GM21576 (cell line): Measurements from ENCODE around the gene SYNPO2L.
"Not testable (repeated sequence)": the region's sequence is repeated elsewhere in the genome, so short reads cannot be mapped to it uniquely, and the experiment has no call there.

Experiments used
- ATAC-seq: cut with Tn5 transposase; IDR thresholded peaks from one replicate; pipeline ENCODE4 v1.9.1; 2021; ENCODE audit warnings: mild to moderate bottlenecking, moderate library complexity; ENCODE audit not compliant: unreplicated experiment

Gene SYNPO2L

DNA sequence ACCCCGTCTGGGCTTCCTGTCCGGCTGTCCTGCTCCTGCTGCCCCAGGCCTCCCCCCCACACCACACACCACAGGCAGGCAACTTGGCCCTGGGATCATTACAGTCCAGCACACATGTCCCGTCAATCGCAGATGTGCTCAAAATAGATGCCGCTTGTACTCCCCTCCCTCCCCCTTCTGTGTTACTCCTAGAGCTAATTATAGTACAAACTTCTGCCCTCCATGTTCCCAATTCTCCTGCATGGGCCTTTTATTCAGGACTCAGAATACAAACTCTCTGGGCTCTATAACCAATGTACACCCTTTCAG is at the start of gene SYNPO2L:
SYNPO2L (minus strand) TSS at position 40 of the 309 bp plus-strand sequence. CDS start 107 bp downstream, outside the sequence.
- ATAC-seq = no peak

DNA sequence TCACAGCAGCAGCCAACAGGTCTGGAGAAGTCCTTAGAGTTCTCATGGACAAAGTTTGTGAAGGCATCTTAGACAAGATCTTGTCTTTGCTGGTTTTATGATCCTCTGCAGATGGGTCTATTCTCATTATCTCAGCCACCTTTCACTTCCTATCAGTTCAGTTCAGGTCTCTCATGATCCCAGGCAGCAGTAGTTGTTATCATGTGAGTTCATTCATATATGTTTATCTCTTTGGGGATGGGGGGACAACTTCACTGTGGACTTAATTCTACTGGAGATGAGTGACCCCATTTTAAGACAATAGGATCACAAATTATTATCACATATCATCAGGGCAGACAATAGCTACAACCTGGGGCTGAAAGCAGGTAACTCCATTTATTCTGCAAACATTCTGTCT is 48.1 kb upstream of the SYNPO2L start:
- ATAC-seq = not testable (repeated sequence)

GRCh38 chr10:73698819-73699218 is 43.0 kb upstream of the SYNPO2L start:
- ATAC-seq = not testable (repeated sequence)

DNA sequence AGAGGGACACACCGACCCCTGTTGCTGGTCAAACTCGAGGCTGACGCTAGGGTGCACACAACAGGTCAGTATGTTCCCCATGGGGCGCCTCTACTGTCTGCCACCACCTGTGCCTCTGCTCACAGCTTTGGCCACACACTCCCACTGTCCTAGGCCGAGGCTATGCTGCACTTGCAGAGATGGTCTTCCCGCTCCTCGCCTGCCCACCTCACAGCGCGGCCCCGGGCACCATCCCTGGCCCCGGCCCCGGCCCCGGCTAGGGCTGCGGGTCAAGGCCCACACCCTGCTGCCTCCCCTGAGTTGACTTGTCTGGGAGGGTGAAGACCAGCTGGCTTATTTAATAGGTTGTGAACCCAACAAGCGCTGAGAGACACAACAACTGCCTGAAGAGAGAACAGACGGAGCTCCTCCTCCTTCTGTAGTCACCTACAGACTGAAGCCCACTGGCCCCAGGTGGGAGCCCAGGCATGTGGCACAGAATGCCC is 41.9 kb upstream of the SYNPO2L start, which contains the start of gene AGAP5:
AGAP5 (minus strand) TSS at position 435 of the 485 bp plus-strand sequence; CDS start at position 81, 354 bp downstream.
- ATAC-seq = not testable (repeated sequence)

- not testable (repeated sequence) for ATAC-seq
Measured at GRCh38 chr10:73695302-73695701, 39.5 kb upstream of the SYNPO2L start.

DNA sequence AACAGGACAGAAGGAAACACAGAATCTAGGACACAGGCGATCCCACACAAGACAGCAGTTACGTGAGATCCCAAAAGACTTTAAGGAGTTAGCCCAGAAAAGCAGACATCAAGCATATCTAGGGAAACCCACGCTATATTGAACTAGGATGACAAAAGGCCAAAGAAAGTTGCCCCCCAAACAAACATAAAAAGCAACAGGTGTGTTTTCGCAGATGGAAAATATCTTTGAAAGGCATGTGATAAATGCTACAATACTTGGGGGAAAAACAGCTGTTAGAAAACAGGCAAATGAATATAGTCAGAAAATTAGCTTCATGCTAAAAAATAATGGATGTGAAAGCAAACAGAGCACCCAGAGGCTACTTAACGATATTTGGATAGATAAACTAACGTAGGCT is 34.9 kb upstream of the SYNPO2L start:
- not testable (repeated sequence) for ATAC-seq

GRCh38 chr10:73689596-73689995 is 33.8 kb upstream of the SYNPO2L start:
- not testable (repeated sequence) for ATAC-seq

DNA sequence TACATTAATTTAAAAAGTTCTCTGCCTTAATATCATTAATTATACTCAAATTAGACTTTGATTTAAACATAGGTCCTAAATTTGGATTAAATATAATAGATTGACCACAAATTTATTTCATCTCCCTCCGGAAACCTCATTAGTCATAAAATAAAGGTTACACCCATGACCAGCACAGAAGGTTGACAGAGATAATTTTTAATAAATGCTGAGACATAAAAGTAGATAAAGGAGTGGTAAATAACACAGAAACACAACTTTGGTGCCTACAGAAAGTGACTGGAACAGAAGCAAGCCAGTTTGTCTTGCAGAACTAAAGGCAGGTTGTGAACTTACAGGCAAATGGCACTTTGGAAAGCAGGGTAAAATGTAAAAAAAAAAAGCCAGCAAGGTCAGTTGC is 31.8 kb upstream of the SYNPO2L start:
- not testable (repeated sequence) for ATAC-seq

DNA sequence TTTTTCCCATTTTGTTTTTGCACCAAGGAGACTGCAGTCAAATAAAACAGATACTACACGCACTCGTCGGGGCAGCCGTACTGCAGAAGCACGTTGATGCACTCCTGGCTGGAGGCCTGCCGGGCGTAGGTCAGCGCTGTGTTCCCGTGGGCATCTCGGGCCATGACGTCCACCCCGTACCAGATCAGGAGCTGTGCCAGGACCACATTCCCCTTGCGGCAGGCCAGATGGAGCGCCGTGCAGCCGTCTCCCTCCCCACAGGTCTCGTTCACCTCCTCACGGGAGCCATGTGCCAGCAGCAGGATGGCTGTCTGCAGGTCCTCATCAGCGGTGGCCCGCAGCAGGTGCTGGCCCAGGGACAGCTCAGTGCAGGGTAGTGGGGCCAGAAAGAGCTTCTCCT is 18.7 kb upstream of the SYNPO2L start:
- not testable (repeated sequence) for ATAC-seq

DNA sequence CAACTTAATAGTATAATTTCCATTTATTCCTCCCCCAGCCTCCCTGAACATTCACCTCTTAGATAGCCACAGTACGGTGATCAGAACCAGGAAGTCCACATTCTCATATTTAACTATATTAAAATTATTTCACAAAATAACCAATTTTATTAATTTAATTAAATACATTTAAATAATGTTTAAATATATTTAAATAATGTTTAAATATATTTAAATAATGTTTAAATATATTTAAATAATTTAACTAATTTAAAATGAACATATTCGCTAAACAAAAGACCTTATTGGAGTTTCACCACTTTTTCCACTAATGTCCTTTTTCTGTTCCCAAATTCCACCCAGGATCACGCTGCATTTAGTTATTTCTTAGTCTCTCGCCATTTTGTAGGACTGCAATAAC is 12.5 kb upstream of the SYNPO2L start:
- not testable (repeated sequence) for ATAC-seq

- not testable (repeated sequence) for ATAC-seq
Measured at GRCh38 chr10:73666153-73666809, 10.5 kb upstream of the SYNPO2L start.

- ATAC-seq = not testable (repeated sequence)
Measured at GRCh38 chr10:73665581-73665980, 9.8 kb upstream of the SYNPO2L start.

GRCh38 chr10:73664156-73665040 is 8.6 kb upstream of the SYNPO2L start:
- ATAC-seq = not testable (repeated sequence)

DNA sequence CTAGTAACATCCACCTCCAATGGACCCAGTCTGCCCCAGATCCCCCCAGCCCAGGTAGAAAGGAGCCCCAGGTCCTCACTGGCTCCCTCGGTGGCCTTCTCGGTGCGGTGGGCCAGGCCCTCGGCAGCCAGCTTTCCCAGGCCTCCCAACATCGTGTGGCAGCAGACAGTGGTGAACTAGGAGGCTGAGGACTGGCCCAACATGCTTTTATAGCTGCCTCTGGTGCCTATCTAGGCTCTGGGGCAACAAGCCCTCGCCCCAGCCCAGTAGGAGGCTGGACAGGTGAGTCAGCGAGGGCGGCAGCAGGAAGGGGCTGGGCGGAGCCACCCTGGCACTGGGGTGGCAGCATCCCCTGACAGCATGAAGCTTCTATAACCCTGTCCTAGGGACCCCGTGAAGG is 7.8 kb upstream of the SYNPO2L start:
- not testable (repeated sequence) for ATAC-seq

- ATAC-seq = not testable (repeated sequence)
Measured at GRCh38 chr10:73662705-73663104, 6.9 kb upstream of the SYNPO2L start.

GRCh38 chr10:73655257-73655989 is 406 bp downstream of the SYNPO2L start:
- ATAC-seq = no peak

- ATAC-seq = no peak
Measured at GRCh38 chr10:73653701-73654100, 2.1 kb downstream of the SYNPO2L start.

DNA sequence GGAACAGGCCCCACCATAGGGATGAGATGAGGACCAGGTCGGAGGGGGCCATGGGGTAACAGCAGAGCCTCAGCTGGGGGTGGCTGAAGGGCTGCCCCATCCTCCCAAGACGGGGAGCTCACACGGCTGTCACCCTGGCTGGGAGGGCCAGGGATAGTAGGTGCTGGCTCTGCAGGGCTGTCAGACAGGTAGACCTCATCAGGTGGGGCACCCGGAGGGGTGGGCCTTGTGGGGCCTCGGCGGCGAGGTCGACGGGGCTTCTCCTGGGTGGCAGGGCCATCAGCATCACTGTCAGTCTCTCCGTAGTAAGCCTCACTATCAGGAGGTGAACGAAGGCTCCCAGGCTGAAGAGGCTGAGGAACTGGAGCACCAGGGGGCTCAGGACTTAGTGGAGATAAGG is 2.6 kb downstream of the SYNPO2L start:
- ATAC-seq = no peak

GRCh38 chr10:73650537-73651331 is 5.1 kb downstream of the SYNPO2L start:
- ATAC-seq = peak; percentile 48

- ATAC-seq = no peak
Measured at GRCh38 chr10:73649876-73650536, 5.8 kb downstream of the SYNPO2L start.
